GM18498 (cell line): ENCODE results near the gene AMOT.

Experiments used
- ATAC-seq: cut with Tn5 transposase; IDR thresholded peaks from one replicate; pipeline ENCODE4 v1.9.1; 2021; ENCODE audit warnings: mild to moderate bottlenecking, moderate library complexity; ENCODE audit not compliant: unreplicated experiment

Gene AMOT

DNA sequence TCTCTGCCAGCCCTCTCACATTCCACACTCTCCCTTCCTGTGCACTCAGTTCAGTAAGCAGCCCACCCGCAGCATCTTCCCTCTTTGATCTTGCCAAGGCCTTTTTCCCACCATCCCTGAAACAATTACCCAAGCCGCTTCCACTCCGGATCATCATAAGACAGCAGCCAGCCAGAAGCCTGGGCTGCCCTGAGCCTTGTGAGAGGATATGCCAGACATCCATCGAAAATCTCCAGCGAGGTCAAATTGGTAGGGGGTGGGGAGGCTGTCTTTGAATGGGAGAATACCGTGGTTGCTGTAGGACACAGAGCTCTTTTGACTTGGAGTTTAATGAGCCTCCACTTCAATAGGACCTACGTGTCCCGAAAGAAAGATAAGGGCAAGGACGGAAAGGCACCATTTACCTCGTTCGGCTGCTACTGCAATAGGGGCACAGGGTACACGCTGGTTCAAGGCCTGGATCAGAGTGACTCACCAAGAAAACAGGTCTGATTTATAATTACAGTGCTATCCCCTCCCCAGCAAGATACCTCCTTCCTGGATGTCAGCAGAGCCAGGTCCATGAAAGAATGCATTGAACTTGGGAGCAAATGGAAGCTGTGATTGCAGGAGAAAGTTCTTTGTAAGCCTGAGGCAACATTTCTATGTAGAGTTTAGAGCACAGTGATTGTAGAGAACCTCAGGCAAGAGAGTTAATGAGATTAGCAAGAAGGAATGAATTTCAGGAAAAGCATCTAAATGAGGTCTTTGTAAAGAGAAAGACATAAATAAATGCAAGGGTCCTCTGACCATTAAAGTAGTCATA, 39.5 kb downstream of the AMOT start:
- no peak for ATAC-seq

DNA sequence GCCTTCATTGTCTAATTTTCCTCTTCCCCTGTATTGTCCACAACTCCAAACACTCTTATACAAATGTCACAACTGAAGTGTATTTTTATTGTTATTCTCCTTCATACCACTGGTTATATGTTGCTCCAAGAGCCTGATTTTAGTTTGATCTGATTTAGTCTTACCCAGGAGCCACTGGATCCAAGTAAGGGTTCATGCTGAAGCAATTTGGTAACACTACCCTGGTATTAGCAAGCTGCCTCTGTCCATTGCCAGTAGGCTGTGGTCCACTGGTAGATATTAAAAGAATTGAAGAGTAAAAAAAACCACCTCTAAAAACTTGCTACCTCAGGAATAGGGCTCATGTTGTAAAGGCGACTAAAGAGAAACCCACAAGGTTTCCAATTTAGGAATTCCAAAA, 41.2 kb downstream of the AMOT start:
- ATAC-seq, result no peak

DNA sequence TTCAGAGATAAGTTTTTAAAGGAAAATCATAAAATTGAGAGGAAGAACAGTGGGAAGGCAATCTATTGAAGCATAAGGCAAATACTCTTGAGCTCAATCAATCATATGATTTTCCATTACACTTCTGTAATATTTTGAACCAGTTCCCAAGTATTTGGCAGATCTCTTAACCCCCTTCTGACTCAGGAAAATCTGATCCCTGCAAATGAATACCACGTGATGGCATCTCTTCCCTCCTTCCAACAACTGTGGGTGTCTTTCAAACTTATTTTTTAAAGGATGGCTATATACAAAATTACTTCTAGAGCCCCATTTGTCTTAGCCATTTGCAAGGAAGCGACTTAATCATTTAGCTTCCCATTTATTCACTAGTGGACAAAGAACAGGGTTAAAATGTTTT, 41.9 kb downstream of the AMOT start:
- ATAC-seq, result no peak

GRCh38 chrX:112789931-112790330, 50.7 kb downstream of the AMOT start:
- ATAC-seq, result no peak

GRCh38 chrX:112786076-112786475, 54.6 kb downstream of the AMOT start:
- ATAC-seq, result no peak

DNA sequence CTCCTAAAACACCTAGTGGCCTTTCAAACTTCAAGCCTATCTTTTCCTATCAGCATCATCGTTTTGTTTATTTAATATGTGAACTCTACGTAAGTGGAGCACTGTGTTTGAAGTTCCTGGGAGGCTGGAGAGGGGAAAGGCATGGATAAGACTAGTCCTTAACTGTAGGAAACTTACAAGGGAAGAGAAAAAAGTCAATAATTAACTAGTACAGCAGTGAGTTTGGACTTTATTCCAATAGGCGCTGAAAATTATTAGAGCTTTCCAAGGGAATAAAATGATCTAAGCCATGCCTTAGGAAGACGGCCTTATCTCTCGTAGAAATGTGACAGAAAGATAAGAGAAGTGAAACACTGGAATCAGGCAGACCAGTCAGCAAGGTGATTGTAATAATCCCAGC, 55.3 kb downstream of the AMOT start:
- ATAC-seq, result no peak

- no peak for ATAC-seq
Measured at GRCh38 chrX:112784692-112785091, 55.9 kb downstream of the AMOT start.

DNA sequence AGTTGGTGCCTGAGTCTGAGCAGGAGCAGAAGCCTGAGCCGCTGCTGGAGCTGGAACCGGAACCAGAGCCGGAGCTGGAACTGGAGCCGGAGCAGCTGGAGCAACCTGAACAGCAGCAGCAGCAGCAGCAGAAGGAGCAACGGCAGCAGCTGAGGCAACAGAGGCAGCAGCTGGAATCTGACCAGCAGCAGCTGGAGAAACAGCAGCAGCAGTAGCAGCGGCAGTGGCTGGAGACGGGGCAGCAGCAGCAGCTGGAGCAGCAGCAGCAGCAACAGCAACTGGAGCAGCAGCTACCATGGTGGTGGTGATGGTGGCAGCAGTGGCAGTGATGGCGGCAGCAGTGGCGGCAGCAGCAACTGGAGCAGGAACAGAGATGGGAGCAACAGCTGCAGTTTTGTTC, 61.5 kb downstream of the AMOT start:
- ATAC-seq, result no peak

GRCh38 chrX:112774651-112775293, 65.9 kb downstream of the AMOT start:
- no peak for ATAC-seq

- no peak for ATAC-seq
Measured at GRCh38 chrX:112774142-112774541, 66.5 kb downstream of the AMOT start.

DNA sequence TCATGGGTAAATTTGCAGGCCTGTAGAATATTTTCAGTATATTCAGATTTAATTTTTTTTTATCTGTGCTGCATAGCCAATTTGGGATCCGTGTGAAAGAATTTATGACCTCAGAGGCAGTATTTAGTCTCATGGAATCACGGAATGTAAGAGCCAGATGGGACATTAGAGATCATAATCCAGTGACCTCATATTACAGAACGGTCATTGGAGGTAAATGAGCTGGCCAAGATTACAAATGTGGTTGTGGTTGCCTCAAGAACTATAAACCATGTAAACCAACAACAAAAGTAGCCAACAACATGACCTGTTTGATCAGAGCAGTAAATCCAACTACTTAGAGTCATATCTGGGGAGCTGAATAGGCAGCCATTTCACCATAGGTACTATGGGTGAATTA, 71.6 kb downstream of the AMOT start:
- ATAC-seq, result no peak

DNA sequence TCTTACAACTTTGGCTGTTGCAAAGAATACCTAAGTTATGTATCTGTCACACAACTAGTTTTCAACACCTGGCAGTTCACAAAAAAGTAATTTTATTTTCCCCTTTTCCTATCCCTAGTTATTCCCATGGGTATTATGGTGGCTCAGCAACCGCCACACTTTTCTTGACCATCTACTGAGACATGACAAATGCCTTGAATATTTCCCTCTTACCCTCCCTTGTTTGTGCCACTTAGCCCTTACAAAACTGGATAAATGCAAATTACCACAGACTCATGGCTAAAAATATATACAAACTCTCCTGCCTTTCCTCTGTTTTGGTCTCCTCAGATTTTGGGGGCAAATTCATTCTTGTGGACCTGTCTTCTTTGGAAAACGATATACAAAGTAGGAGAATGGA, 72.1 kb downstream of the AMOT start:
- no peak for ATAC-seq

DNA sequence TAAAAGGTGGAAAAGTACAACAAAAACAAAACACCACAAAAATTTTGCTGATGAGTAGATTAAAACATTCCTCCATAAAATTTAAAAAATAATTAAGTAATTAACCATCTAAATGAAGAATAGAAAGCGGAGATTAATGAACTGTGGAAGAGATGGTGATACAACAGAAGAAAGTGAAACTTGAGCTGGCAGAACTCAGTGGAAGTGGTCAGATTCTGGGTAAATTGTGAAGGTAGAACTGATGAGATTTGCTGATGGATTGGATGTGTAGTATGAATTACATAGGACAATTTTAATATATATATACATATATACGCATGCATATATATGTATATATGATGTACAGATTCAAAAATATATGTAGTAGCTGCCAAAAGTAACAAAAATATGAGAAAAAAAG, 73.9 kb downstream of the AMOT start:
- peak; percentile 54 for ATAC-seq

DNA sequence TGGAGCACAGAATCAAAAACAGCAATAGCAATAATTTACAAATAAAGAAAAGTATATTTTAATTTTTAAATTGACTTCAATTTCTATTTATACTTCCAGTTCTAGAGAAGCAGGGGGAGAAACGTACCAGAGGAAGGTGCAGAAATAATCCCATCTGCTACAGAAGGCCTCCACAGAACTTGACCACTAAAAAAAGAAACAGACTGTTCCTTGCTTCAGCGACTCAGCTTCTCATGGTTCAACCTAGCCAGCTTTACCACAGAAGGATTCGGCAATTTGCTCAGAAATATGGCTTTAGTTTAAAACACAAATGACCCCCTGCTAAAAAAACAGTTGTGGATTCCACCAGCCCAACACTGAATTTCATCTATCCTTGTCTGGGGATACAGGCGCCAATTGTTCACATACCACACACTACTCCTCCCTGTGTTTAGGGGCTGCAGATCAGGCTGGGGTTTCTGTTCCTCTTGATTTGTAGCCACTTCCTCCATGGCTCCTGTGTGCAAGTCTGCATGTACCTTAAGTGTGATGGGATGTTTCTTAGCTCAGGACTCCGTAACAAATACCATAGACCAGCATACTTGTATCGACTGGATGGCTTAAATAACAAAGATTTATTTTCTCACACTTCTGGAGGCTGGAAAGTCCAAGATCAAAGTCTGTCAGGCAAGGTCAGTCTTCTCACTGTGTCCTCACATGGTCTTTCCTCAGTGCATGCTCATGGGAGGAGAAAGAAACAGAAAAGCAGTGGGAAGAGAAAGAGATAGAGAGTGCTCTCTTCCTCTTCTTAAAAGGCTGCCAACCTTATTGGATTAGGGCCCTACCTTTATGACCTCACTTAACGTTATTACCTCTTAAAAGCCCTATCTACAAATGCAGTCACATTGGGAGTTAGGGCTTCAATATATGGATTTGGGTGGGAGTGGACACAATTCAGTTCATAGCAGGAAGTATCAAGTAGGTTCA, 79.1 kb downstream of the AMOT start:
- ATAC-seq, result peak; percentile 95

DNA sequence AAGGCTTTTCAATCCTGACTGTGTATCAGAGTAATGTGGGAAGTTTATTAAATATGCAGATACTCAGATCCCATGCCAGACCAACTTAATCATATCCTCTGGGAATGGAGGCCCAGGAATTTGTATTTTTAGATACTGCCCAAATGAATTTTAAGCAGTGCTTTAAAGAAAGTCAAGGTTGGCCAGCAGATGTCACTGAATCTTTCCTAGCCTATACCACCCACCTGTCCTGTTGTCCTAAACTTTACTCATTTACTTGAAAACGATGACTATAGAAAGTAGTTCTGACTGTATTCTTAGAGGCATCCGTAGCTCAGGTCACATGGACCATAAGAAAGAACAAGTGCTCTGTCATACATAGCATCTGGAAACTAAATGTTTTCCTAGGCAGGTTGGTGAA, 79.9 kb downstream of the AMOT start:
- ATAC-seq, result peak; percentile 62

- no peak for ATAC-seq
Measured at GRCh38 chrX:112759966-112760365, 80.7 kb downstream of the AMOT start.

- ATAC-seq, result no peak
Measured at GRCh38 chrX:112759512-112759911, 81.1 kb downstream of the AMOT start.

GRCh38 chrX:112757946-112758345, 82.7 kb downstream of the AMOT start:
- ATAC-seq, result no peak

DNA sequence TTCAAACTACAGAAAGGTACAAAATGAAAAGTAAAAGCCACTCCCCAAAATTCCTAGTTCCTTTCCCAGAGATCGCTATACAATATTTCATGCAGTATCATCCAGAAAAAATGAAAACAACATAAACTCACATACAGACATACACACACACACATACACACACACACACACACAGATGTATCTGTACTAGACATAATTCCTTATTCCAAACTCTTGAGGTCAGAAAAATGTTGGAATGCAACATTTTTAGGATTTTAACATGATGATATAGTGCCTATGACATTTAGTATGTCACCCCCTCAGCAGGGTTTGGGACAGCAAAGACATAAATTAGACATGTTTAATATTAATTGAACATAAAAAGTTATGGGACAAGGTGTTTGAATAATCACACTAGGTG, 87.5 kb downstream of the AMOT start:
- ATAC-seq, result no peak

DNA sequence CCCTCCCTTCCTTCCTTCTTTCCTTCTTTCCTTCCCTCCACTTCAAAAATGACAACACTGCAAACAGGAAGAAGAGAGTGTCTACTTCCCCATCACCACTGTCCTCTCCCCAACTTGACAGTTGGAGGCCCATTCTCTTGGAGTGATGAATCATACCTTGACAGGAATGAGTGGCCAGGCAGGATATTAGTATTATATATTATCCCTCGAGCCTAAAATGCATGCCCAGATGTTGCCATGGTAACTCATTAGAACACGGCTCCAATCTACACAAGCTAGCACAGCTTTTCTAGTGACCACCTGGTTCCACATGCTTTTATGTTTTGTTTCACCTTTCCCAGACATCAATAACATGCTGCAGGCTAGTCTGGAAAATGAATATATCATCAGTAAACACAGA, 89.6 kb downstream of the AMOT start:
- ATAC-seq, result no peak

GRCh38 chrX:112746812-112747595, 93.6 kb downstream of the AMOT start:
- peak; percentile 46 for ATAC-seq
